GM13977 (cell line): ENCODE data around the gene HYLS1.
A peak's percentile ranks its signal among the peaks of the same experiment; 100 is the strongest.

ENCODE experiments used
- DNase-seq: peaks from one replicate; pipeline ENCODE4 v3.0.0; 2012; ENCODE audit warnings: low spot score
- in situ Hi-C: fragments of 300-500 bp; cut with MboI; formaldehyde crosslinking; loops from one replicate; pipeline ENCODE4 v1.12.0; 2022; ENCODE audit warnings: low sequenced_read_pairs, low pct_unique_long_range_greater_than_20kb, mixed read lengths, inconsistent platforms; ENCODE audit not compliant: unreplicated experiment
- TF ChIP-seq, protein P1 (sequence below): IDR thresholded peaks from 2 replicates; pipeline ENCODE4 v1.5.1; 2012; ENCODE audit warnings: mild to moderate bottlenecking, control low read depth; ENCODE audit not compliant: insufficient read depth; ENCODE audit errors: extremely low read depth, missing control alignments

HYLS1 gene

DNA sequence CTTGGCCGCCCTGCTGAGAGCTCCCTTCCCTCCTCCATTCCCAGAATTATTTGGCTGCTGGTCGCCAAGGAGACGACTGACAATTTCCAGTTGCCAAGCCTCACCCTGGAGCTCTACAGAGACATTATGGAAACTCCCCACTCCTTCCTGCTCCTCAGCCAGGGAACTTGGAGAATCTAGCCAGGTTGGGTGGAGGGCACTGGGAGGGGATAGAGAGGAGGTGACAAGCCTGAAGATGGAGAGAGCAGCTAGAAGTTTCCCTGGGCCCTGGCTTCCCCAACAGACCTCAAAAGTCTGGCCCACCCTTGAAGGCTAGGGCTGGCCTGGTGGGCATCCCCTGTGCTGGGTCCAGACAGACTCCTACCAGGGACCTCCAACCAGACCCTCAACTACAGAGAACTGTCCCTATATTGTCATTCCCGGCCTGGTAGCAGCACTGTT, 51.6 kb downstream of the HYLS1 start:
- in situ Hi-C loops = no loop called here
- no peak for DNase-seq
- TF ChIP-seq, protein P1, sequence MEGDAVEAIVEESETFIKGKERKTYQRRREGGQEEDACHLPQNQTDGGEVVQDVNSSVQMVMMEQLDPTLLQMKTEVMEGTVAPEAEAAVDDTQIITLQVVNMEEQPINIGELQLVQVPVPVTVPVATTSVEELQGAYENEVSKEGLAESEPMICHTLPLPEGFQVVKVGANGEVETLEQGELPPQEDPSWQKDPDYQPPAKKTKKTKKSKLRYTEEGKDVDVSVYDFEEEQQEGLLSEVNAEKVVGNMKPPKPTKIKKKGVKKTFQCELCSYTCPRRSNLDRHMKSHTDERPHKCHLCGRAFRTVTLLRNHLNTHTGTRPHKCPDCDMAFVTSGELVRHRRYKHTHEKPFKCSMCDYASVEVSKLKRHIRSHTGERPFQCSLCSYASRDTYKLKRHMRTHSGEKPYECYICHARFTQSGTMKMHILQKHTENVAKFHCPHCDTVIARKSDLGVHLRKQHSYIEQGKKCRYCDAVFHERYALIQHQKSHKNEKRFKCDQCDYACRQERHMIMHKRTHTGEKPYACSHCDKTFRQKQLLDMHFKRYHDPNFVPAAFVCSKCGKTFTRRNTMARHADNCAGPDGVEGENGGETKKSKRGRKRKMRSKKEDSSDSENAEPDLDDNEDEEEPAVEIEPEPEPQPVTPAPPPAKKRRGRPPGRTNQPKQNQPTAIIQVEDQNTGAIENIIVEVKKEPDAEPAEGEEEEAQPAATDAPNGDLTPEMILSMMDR = no peak

DNA sequence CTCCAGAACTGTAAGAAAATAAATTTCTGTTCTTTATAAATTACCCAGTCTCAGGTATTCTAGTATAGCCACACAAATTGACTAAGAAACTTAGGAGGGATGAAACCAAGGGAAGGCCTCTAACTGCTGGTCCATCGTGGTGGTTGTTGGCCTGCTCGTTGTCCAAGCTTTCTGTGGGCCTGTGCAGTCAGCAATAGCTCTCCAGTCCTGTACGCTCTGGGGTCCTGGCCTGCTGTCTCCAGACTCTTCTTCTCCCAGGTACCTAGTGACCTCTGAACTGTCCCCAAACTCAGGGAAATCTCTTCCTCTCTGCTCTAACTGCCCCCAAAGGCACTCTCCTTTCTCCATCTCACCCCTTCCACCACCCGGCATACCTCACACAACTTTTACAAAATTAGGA, 52.7 kb downstream of the HYLS1 start:
- TF ChIP-seq, protein P1 = no peak
- in situ Hi-C loops = no loop called here
- no peak for DNase-seq

DNA sequence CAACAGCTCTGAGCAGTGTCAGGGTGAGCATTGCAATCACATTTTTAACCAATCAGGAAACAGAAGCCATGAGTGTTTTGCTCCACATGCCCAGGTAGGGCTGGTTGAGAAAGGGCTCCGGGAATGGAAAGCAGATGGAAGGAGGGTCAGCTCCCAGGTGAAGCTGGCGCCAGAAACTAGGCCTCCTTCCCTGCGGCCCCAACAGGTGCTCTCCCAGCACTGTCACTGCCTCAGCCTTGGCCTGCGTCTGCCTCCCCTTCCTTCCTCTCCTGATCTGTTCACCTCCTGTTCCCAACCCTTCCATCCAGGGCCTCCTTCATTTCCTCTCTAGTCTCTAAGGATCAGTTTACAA, 53.8 kb downstream of the HYLS1 start:
- DNase-seq = no peak
- TF ChIP-seq, protein P1 = no peak
- in situ Hi-C loops = no loop called here

DNA sequence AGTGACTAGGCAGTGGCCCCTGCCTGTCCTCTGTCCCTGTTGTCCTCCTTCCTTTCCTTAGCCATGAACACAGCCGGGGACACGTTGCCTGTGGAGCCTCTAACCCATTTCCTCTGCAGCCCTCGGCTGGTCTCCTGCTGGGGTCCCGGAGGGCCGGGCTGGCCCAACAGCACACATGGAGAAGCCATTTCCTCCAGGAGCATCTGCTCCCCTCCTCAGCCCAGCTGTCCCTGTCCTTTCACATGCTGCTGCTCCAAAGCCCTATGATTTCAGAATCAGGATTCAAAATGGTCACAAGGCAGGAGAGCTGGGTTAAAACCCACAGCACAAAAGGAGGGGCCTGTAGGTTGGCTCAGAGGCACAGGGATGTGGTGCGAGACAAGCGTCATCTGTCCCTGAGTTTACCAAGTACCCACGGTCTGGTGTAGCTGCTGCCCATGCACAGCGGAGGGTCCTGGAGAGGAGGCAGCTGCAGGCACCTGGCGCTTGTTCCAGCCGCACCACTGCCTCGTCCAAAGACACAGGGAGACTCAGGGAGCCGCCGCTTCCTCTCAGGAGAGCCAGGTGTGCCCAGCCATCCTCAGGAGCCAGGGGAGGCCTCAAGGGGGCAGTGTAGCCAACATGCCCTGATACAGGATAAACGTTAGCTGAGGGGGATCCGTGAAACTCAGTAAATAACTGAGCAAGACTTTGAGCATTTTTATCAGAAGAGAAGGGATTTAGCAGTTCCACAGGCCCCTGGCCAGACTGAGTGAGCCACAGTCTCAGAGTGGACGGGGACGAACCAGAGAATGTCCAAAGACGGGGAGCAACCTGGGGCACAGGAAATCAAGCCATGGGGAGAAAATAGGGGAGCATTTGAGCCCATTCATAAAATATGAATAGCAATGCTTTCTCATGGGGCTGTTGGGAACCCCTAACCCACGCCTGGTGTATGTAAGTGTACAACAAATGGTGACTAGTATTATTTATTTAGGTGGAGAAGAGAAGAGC, 54.4 kb downstream of the HYLS1 start:
- in situ Hi-C loops = no loop called here
- TF ChIP-seq, protein P1 = peak; percentile 80
- peak; percentile 75 for DNase-seq

DNA sequence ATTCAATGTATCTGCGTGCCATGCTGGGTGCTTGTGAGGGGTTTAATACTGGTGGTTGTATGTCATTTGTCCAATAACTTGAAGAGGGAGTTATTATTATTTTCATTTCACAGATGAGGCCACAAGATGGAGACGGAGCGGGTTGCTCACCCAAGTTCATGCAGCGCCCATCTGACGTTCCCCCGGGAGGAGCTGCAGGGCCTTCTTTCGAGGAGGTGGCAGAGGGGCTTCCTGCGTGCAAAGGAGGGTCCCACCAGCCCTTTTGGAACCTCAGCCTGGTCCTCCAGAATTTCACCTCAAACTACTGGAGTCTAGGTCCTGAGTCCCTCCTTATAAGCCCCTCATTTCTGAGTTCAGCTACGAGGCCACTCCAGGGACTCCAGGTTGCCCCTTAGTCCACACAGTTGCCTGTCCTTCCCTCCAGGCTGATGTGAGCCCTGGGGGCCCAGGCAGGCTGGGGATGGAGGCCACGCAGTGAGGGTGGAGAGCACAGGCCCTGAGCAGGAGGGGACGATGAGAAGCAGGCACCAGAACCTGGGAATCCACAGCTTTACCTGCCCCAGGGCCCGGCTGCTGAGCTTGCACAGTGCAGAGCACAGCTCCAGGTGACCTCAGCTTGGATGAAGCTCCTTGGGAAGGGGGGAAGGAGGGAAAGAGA, 55.4 kb downstream of the HYLS1 start:
- DNase-seq = no peak
- TF ChIP-seq, protein P1 = no peak
- in situ Hi-C loops = no loop called here

DNA sequence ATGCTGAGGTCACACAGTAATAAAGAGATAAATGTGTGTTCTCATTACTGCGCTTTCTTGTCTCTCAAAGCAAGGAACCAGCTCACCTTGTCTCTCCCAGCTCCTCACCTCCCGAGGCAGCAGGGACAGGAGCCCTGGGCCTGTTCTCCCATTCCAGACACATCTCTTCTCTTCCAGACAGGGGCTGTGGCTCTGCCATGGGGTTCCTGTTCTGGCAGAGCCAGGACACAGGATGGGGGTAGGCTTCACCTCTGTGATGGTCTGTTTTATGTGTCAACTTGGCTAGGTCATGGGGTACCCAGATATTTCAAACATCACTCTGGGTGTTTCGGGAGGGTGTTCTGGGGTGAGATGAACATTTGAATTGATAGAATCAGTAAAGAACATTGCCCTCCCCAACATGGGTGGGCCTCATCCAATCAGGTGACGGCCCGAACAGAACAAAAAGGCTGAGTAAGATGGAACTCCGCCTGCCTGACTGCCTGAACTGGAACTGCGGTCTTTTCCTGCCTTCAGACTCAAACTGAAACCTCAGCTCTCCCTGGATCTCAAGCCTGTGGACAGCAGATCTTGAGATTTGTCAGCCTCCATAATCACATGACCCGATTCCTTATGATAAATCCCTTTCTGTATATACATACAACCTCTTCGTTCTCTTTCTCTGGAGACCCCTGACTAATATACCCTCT, 56.3 kb downstream of the HYLS1 start:
- DNase-seq = no peak
- in situ Hi-C loops = no loop called here
- TF ChIP-seq, protein P1 = no peak
